GM12878 (cell line): ENCODE data around the gene ANKRD28. TPM values are rescaled to one million over a fixed set of nuclear protein-coding genes. Genes with fewer than 3 reads are reported as not detected.

Source experiments
- ATAC-seq: fragments of 200-7000 bp; cut with Tn5 transposase; 3 replicates; pipeline ENCODE4 v1.9.1; 2020; ENCODE audit warnings: mild to moderate bottlenecking, moderate library complexity
- BruUV-seq: library from RNA; stranded (reverse); fragments of 400-500 nt; replicated peaks from 2 replicates; lab custom pipeline; 2021; lab: Mats Ljungman, UMichigan
- CTCF ChIA-PET: fragments of 300-600 bp; sonication (Branson Sonifier 250); formaldehyde crosslinking; extraction: SDS; loops from one replicate; lab custom pipeline; 2021; ENCODE audit warnings: inconsistent platforms; lab: Yijun Ruan, JAX
- POLR2A ChIA-PET: fragments of 350-600 bp; formaldehyde crosslinking; extraction: SDS; loops from one replicate; lab custom pipeline; 2021; ENCODE audit warnings: inconsistent platforms; lab: Charles Lee
- RAD21 ChIA-PET: fragments of 300-600 bp; sonication (Branson Sonifier 250); formaldehyde crosslinking; loops from one replicate; lab custom pipeline; 2023; ENCODE audit warnings: antibody characterized with exemption; ENCODE audit not compliant: unreplicated experiment; lab: Charles Lee
- SMC1A ChIA-PET: fragments of 300-600 bp; sonication (Branson Sonifier 250); formaldehyde crosslinking; loops from one replicate; lab custom pipeline; 2023; ENCODE audit not compliant: unreplicated experiment, uncharacterized antibody; lab: Charles Lee
- DNase-seq: peaks from one replicate; pipeline ENCODE4 v3.0.0-alpha.2; 2011; ENCODE audit warnings: low read depth, low spot score
- FAIRE-seq: peaks from 3 replicates; lab custom pipeline; 2011; peaks lifted over from hg19 to GRCh38; lab: Jason Lieb, UNC
- H2AFZ ChIP-seq: 2 replicates; pipeline ENCODE4 v1.6.0; 2011; ENCODE audit warnings: low read depth, low read length, control low read depth; ENCODE audit not compliant: control insufficient read depth
- H3K27ac ChIP-seq: 2 replicates; pipeline ENCODE4 v1.5.1; 2011; ENCODE audit warnings: control low read depth; ENCODE audit not compliant: control insufficient read depth, insufficient read depth
- H3K27me3 ChIP-seq, 2 experiments: replicated peaks in 1 of 2; 2 replicates each; pipeline versions ENCODE4 v1.6.0 to v1.6.1; 2011; ENCODE audit warnings: low read length in 1 of 2; ENCODE audit not compliant: control insufficient read depth in 2 of 2, insufficient read depth in 2 of 2
- H3K36me3 ChIP-seq, 2 experiments: 2 replicates each; pipeline ENCODE4 v1.5.1; 2011; ENCODE audit warnings: low read length in 1 of 2; ENCODE audit not compliant: control insufficient read depth in 2 of 2, insufficient read depth in 2 of 2
- H3K4me1 ChIP-seq: 2 replicates; pipeline ENCODE4 v1.6.1; 2011; ENCODE audit warnings: mild to moderate bottlenecking, low read length, moderate library complexity, mixed read lengths; ENCODE audit not compliant: control insufficient read depth, insufficient read depth
- H3K4me2 ChIP-seq: 2 replicates; pipeline ENCODE4 v1.6.0; 2011; ENCODE audit warnings: control low read depth; ENCODE audit not compliant: control insufficient read depth, insufficient read depth
- H3K4me3 ChIP-seq: fragments of 200-600 bp; sonication (generic); 2 replicates; pipeline ENCODE4 v1.5.1; 2016
- H3K79me2 ChIP-seq: 2 replicates; pipeline ENCODE4 v1.6.0; 2011; ENCODE audit warnings: low read length; ENCODE audit not compliant: control insufficient read depth, insufficient read depth
- H3K9ac ChIP-seq: 2 replicates; pipeline ENCODE4 v1.8.0; 2011; ENCODE audit warnings: low read length, control low read depth, mixed read lengths; ENCODE audit not compliant: control insufficient read depth, insufficient read depth
- H3K9me3 ChIP-seq: replicated peaks from 3 replicates; pipeline ENCODE4 v1.5.1; 2011; ENCODE audit warnings: mild to moderate bottlenecking, low read length; ENCODE audit not compliant: control insufficient read depth, insufficient read depth
- H4K20me1 ChIP-seq: 2 replicates; pipeline ENCODE4 v1.6.0; 2011; ENCODE audit not compliant: control insufficient read depth, insufficient read depth
- CHD4 ChIP-seq: fragments of 200-600 bp; sonication (generic); IDR thresholded peaks from 2 replicates; pipeline ENCODE4 v1.6.1; 2016; ENCODE audit warnings: mild to moderate bottlenecking
- EZH2 ChIP-seq: IDR thresholded peaks from 2 replicates; pipeline ENCODE4 v1.6.1; 2012; ENCODE audit warnings: low read depth, mild to moderate bottlenecking, control low read depth, inconsistent platforms, low read length, borderline replicate concordance; ENCODE audit not compliant: control insufficient read depth
- IRF4 ChIP-seq: IDR thresholded peaks from 2 replicates; pipeline ENCODE4 v1.6.1; 2011; ENCODE audit warnings: low read depth, low read length
- MEF2B ChIP-seq: fragments of 450-650 bp; IDR thresholded peaks from 2 replicates; pipeline ENCODE4 v1.6.1; 2018; ENCODE audit warnings: mild to moderate bottlenecking, moderate library complexity; ENCODE audit not compliant: partially characterized antibody, poor library complexity, severe bottlenecking
- NFXL1 ChIP-seq: fragments of 450-650 bp; IDR thresholded peaks from 2 replicates; pipeline ENCODE4 v1.6.1; 2017; ENCODE audit warnings: antibody characterized with exemption, mild to moderate bottlenecking, borderline replicate concordance
- POLR2AphosphoS5 ChIP-seq: IDR thresholded peaks from 2 replicates; pipeline ENCODE4 v1.6.1; 2011; ENCODE audit warnings: mild to moderate bottlenecking, low read length, inconsistent platforms
- STAT1 ChIP-seq: fragments of 450-650 bp; conservative IDR thresholded peaks from 2 replicates; pipeline ENCODE4 v1.6.1; 2014; ENCODE audit warnings: antibody characterized with exemption, mild to moderate bottlenecking
- TARDBP ChIP-seq: IDR thresholded peaks from 2 replicates; pipeline ENCODE4 v1.6.1; 2016; ENCODE audit warnings: borderline replicate concordance
- ZNF24 ChIP-seq: fragments of 450-650 bp; IDR thresholded peaks from 2 replicates; pipeline ENCODE4 v1.6.1; 2017; ENCODE audit warnings: antibody characterized with exemption, mild to moderate bottlenecking
- WGBS: methylation state at CpG from one replicate; pipeline ENCODE4 v1.1.6; 2016; ENCODE audit warnings: low lambda C conversion rate; ENCODE audit not compliant: insufficient replicate concordance, insufficient coverage; ENCODE audit errors: missing lambda C conversion rate; 5-methylcytosine and 5-hydroxymethylcytosine counted together
- in situ Hi-C: fragments of 300-500 bp; cut with MboI; formaldehyde crosslinking; loops from 9 replicates; pipeline ENCODE4 v1.14.3; 2018; ENCODE audit warnings: mixed read lengths
- intact Hi-C: fragments of 100-400 bp; cut with micrococcal nuclease; formaldehyde crosslinking; loops from one replicate; pipeline ENCODE4 v1.14.2; 2022; ENCODE audit not compliant: unreplicated experiment
- polyA plus RNA-seq, 11 experiments: library from polyadenylated mRNA; depleted of rRNA in 4 of 11; unstranded in 6 of 11; stranded (reverse) in 5 of 11; fragments of >200 nt; fragmentation: Nextera tagmentation in 4 of 11; fragmentation: Illumina TruSeq in 1 of 11; extraction: Ambion mirVana in 4 of 11; extraction: Trizol in 1 of 11; gene quantifications; 1 replicate in 1 of 11; 2 replicates in 10 of 11; pipeline versions ENCODE4 v1.2.1 to v1.2.3, GENCODE V29; 2011 to 2016; ENCODE audit warnings: inconsistent platforms in 2 of 11, missing spikeins in 2 of 11, low read depth in 1 of 11
- total RNA-seq, 4 experiments: library from RNA; depleted of rRNA in 3 of 4; stranded (reverse); fragments of >200 nt in 3 of 4; fragmentation: Illumina TruSeq in 1 of 4; extraction: Trizol in 1 of 4; gene quantifications; 2 replicates each; pipeline versions ENCODE4 v1.2.1 to v1.2.3, GENCODE V29; 2013 to 2021
- TF ChIP-seq, protein P1 (sequence below): IDR thresholded peaks from 2 replicates; pipeline ENCODE4 v1.6.1; 2011; ENCODE audit warnings: low read depth, mild to moderate bottlenecking, low read length, moderate library complexity, borderline replicate concordance; ENCODE audit errors: extremely low read depth

ANKRD28 gene
- total and polyA plus RNA-seq, 10 of the 15 experiments (the other 5 are each of a cell fraction or from before 2014, with no cell fraction given) = 11.2 to 105 (median 38.3) TPM

- H3K79me2 ChIP-seq = peaks cover 44% of the 10 kb centered on the region
- in situ Hi-C loops = no loop called here
Observed at GRCh38 chr3:15779111-15779510, 18.7 kb downstream of the ANKRD28 start.

GRCh38 chr3:15778332-15778858, 19.4 kb downstream of the ANKRD28 start:
- Histone ChIP-seq H3K4me3 (no peak overlapping the region), H3K4me2 (no peak overlapping the region), H3K27me3 (no peaks in the 10 kb centered on the region), H3K4me1 (peaks cover 18% of the 10 kb centered on the region), H3K9me3 (no peaks in the 10 kb centered on the region; the same call in 1 of the 3 replicates), H3K36me3 (peaks cover 3 to 13% of the 10 kb centered on the region in 2 experiments; a peak in 3 of 4 replicates), H3K27ac (no peak overlapping the region), H2AFZ (no peak overlapping the region), H4K20me1 (no peaks in the 10 kb centered on the region), H3K79me2 (peaks cover 46% of the 10 kb centered on the region), H3K9ac (no peak overlapping the region)
- FAIRE-seq = no peak
- TF ChIP-seq ZNF24 (no peak), STAT1 (no peak), POLR2AphosphoS5 (no peak), CHD4 (no peak), NFXL1 (no peak), EZH2 (no peak), TARDBP (no peak)
- TF ChIP-seq, protein P1, sequence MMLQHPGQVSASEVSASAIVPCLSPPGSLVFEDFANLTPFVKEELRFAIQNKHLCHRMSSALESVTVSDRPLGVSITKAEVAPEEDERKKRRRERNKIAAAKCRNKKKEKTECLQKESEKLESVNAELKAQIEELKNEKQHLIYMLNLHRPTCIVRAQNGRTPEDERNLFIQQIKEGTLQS = no peak
- whole genome bisulfite sequencing = 93% methylated on average over 2 of the region's 2 CpGs
- intact Hi-C loops = no loop called here
- ATAC-seq = peak; percentile 1; the same call in 1 of the 3 replicates
- CTCF ChIA-PET = interaction anchor here (1.0 to 3.9 kb wide), 4 partner anchors 10 to 144 kb away, joined by 3 to 16 read pairs (median 4); no protein-coding TSS in a partner anchor
- POLR2A ChIA-PET = interaction anchor here (0.8 to 1.3 kb wide), 2 partner anchors 9 to 14 kb away, joined by 3 read pairs; no protein-coding TSS in a partner anchor
- in situ Hi-C loops = no loop called here
- RAD21 ChIA-PET = interaction anchor here (1.0 to 2.1 kb wide), 5 partner anchors 9 to 148 kb away, joined by 3 to 12 read pairs (median 6); no protein-coding TSS in a partner anchor
- SMC1A ChIA-PET = interaction anchor here (0.8 to 3.4 kb wide), 12 partner anchors 9 to 148 kb away, joined by 3 to 25 read pairs (median 5); partner anchors contain the start of gene ANKRD28
- DNase-seq = no peak
- no TSS peak for BruUV-seq

More at GRCh38 chr3:15779111-15779510, 18.7 kb downstream of the ANKRD28 start:
- ATAC-seq = no peak
- H3K27ac ChIP-seq = no peak overlapping the region
- H3K27me3 ChIP-seq = no peaks in the 10 kb centered on the region
- POLR2A ChIA-PET = interaction anchor here (0.9 to 1.6 kb wide), 3 partner anchors 8 to 23 kb away, joined by 3 to 5 read pairs (median 4); no protein-coding TSS in a partner anchor
- no peak overlapping the region for H3K4me2 ChIP-seq
- no peaks in the 10 kb centered on the region for H4K20me1 ChIP-seq
- DNase-seq = no peak
- SMC1A ChIA-PET = interaction anchor here (1.1 to 2.2 kb wide), 4 partner anchors 14 to 65 kb away, joined by 3 to 7 read pairs (median 5); no protein-coding TSS in a partner anchor
- 79% methylated on average over 1 of the region's 1 CpG for WGBS
- H2AFZ ChIP-seq = no peak overlapping the region
- FAIRE-seq = no peak
- no TSS peak for BruUV-seq
- peaks cover 3 to 13% of the 10 kb centered on the region in 2 experiments; a peak in 3 of 4 replicates for H3K36me3 ChIP-seq
- no peak overlapping the region for H3K9ac ChIP-seq
- H3K4me1 ChIP-seq = peaks cover 17% of the 10 kb centered on the region
- CTCF ChIA-PET = no interaction called here
- no peak for TF ChIP-seq MEF2B
- TF ChIP-seq IRF4 = no peak
- no peak overlapping the region for H3K4me3 ChIP-seq
- intact Hi-C loops = no loop called here
- no peaks in the 10 kb centered on the region; the same call in 2 of the 3 replicates for H3K9me3 ChIP-seq
- RAD21 ChIA-PET = interaction anchor here (1.0 to 2.1 kb wide), 3 partner anchors 8 to 79 kb away, joined by 3 to 12 read pairs (median 3); no protein-coding TSS in a partner anchor
